Measurements from ENCODE around the gene CACNA2D1.

The CACNA2D1 gene

GRCh38 chr7:82268632-82269031 lies 174.9 kb downstream of the CACNA2D1 start:
- no peak overlapping the region for H3K9ac ChIP-seq (ENCODE audit: low read depth, low read length)
- no peaks in the 10 kb centered on the region for H3K36me3 ChIP-seq (ENCODE audit: insufficient read depth, low read length)
- no peak overlapping the region for H3K4me3 ChIP-seq (ENCODE audit: low read length)
- H3K4me1 ChIP-seq (ENCODE audit: control insufficient read depth, insufficient read depth, low read length), result peaks cover 14% of the 10 kb centered on the region
- peak overlapping the region; percentile 1 for H3K4me2 ChIP-seq (ENCODE audit: low read length)
- H3K27me3 ChIP-seq (ENCODE audit: control insufficient read depth, insufficient read depth, low read length), result no peaks in the 10 kb centered on the region
- no peaks in the 10 kb centered on the region for H3K9me3 ChIP-seq (replicated peaks; ENCODE audit: low read length)

DNA sequence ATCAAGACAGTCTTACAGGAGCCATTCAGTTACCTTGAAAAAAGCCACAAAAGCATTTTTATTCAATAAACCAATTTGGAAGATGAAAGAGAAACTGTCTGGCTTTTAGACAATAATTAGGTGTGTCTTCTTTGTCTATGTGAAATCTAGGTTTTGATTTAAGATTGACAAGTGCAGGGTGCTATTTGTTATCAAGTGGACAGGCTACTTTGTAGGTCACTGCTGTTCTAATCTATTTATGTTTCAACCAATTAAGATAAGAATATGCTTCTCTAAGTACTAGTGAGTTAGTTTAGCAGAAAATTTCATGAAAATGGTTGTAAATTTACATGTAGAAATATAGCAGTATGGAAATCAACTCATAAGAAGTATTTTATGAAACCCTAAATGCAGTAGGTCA lies 177.5 kb downstream of the CACNA2D1 start:
- Histone ChIP-seq H3K9ac (ENCODE audit: low read depth, low read length) (no peak overlapping the region), H3K4me3 (ENCODE audit: low read length) (no peak overlapping the region), H3K27me3 (ENCODE audit: control insufficient read depth, insufficient read depth, low read length) (no peaks in the 10 kb centered on the region), H3K36me3 (ENCODE audit: insufficient read depth, low read length) (no peaks in the 10 kb centered on the region), H3K9me3 (replicated peaks; ENCODE audit: low read length) (no peaks in the 10 kb centered on the region), H3K4me2 (ENCODE audit: low read length) (no peak overlapping the region), H3K4me1 (ENCODE audit: control insufficient read depth, insufficient read depth, low read length) (peaks cover 14% of the 10 kb centered on the region)

DNA sequence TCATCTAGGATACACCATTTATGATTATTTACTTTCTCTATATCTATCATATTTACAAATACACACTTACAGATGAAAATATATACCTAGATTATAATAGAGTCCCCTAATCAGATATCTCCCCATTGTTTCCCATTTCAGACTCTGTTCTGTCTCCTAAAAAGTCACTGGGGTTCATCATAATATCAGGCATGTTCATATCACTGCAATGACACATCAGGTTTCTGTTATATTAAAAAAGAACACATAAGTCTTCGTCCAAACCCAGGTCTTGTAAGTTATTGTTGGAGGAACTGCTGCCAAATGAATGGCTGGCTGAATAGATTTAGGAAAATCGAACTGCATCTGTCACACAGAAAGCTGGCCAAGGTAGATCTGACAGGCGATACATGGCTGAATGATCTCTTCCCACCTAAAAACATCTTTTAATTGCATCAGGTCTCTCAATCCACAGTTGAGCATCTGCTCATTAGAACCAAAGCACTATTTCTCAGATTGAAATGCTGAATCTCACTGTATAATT lies 178.7 kb downstream of the CACNA2D1 start:
- Histone ChIP-seq H3K9ac (ENCODE audit: low read depth, low read length) (no peak overlapping the region), H3K4me2 (ENCODE audit: low read length) (no peak overlapping the region), H3K27me3 (ENCODE audit: control insufficient read depth, insufficient read depth, low read length) (no peaks in the 10 kb centered on the region), H3K4me3 (ENCODE audit: low read length) (no peak overlapping the region), H3K9me3 (replicated peaks; ENCODE audit: low read length) (no peaks in the 10 kb centered on the region), H3K36me3 (ENCODE audit: insufficient read depth, low read length) (no peaks in the 10 kb centered on the region), H3K4me1 (ENCODE audit: control insufficient read depth, insufficient read depth, low read length) (peaks cover 12% of the 10 kb centered on the region)

DNA sequence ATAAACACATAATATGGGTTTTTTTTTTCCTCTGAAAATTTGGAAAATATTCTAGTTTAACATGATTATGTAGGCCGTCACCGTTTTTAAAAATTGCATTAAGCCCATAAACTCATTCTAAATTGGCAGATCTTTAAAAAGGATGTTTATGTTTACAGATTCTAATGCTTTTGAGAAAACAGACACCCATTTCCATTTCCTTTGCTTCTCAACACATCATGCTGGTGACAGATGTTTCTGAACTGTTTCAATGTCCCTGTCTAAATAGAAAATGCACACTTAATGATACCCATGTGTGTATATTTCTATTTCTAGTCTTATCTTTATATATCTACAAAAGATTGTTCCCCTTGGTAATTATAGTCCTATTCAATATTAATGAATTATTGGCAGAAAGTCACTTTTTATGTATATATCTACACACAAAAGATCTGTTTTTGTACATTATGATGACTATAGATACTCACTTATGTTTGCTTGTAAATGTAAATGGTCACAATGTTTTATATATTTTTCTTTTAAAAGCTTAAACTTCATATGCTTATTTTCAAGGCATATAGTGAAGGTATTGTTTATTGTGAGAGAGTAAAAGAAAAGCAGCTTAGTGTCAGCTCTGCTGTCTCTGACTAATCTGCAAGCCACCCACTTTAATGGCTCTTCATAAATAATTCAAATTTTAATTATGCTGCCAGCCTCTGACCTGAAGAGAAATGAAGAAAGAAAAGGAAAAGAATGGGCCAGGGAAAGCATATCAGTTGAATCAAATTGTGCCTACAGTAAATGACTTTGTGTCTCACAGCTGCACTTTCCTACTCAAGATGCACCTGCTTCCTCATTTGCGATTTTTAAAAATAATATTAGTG lies 179.4 kb downstream of the CACNA2D1 start:
- Histone ChIP-seq H3K4me1 (ENCODE audit: control insufficient read depth, insufficient read depth, low read length) (peaks cover 5% of the 10 kb centered on the region), H3K9me3 (replicated peaks; ENCODE audit: low read length) (no peaks in the 10 kb centered on the region), H3K4me3 (ENCODE audit: low read length) (no peak overlapping the region), H3K4me2 (ENCODE audit: low read length) (no peak overlapping the region), H3K9ac (ENCODE audit: low read depth, low read length) (no peak overlapping the region), H3K27me3 (ENCODE audit: control insufficient read depth, insufficient read depth, low read length) (no peaks in the 10 kb centered on the region), H3K36me3 (ENCODE audit: insufficient read depth, low read length) (no peaks in the 10 kb centered on the region)

GRCh38 chr7:82258181-82258580 lies 185.4 kb downstream of the CACNA2D1 start:
- Histone ChIP-seq H3K36me3 (ENCODE audit: insufficient read depth, low read length) (no peaks in the 10 kb centered on the region), H3K9ac (ENCODE audit: low read depth, low read length) (no peak overlapping the region), H3K4me2 (ENCODE audit: low read length) (no peak overlapping the region), H3K27me3 (ENCODE audit: control insufficient read depth, insufficient read depth, low read length) (no peaks in the 10 kb centered on the region), H3K4me3 (ENCODE audit: low read length) (no peak overlapping the region), H3K4me1 (ENCODE audit: control insufficient read depth, insufficient read depth, low read length) (no peaks in the 10 kb centered on the region), H3K9me3 (replicated peaks; ENCODE audit: low read length) (no peaks in the 10 kb centered on the region)

DNA sequence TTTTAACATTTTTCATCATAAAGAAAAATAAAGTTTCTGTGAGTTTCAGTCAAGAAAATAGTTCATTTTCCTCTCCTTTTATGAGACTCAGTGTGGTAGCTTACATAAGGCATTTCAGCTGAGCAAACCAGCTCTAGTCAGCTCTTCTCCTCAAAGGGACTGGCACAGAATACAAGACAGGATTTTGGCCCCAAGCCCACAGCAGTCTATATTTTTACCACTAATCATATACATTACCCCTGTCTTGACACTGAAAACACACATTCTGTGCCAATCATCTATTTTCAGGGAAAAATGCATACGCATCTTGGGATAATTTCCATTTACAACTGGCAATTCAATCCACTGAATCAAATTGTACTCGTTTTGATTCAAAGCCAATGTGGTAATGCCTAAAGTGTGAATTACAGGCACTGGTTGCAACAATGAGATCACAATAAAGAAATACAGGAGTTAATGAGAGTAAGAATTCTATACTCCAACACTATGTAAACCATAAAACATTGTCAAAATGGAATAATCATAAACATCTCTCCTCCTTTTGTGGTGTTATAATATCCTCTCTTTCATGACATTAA lies 186.4 kb downstream of the CACNA2D1 start:
- Histone ChIP-seq H3K36me3 (ENCODE audit: insufficient read depth, low read length) (no peaks in the 10 kb centered on the region), H3K27me3 (ENCODE audit: control insufficient read depth, insufficient read depth, low read length) (no peaks in the 10 kb centered on the region), H3K4me1 (ENCODE audit: control insufficient read depth, insufficient read depth, low read length) (no peaks in the 10 kb centered on the region), H3K4me2 (ENCODE audit: low read length) (no peak overlapping the region), H3K9ac (ENCODE audit: low read depth, low read length) (no peak overlapping the region), H3K4me3 (ENCODE audit: low read length) (no peak overlapping the region), H3K9me3 (replicated peaks; ENCODE audit: low read length) (no peaks in the 10 kb centered on the region)

GRCh38 chr7:82255706-82256105 lies 187.9 kb downstream of the CACNA2D1 start:
- H3K9ac ChIP-seq (ENCODE audit: low read depth, low read length), result no peak overlapping the region
- H3K36me3 ChIP-seq (ENCODE audit: insufficient read depth, low read length), result no peaks in the 10 kb centered on the region
- no peaks in the 10 kb centered on the region for H3K27me3 ChIP-seq (ENCODE audit: control insufficient read depth, insufficient read depth, low read length)
- no peaks in the 10 kb centered on the region for H3K4me1 ChIP-seq (ENCODE audit: control insufficient read depth, insufficient read depth, low read length)
- H3K4me2 ChIP-seq (ENCODE audit: low read length), result no peak overlapping the region
- no peak overlapping the region for H3K4me3 ChIP-seq (ENCODE audit: low read length)
- no peaks in the 10 kb centered on the region for H3K9me3 ChIP-seq (replicated peaks; ENCODE audit: low read length)

DNA sequence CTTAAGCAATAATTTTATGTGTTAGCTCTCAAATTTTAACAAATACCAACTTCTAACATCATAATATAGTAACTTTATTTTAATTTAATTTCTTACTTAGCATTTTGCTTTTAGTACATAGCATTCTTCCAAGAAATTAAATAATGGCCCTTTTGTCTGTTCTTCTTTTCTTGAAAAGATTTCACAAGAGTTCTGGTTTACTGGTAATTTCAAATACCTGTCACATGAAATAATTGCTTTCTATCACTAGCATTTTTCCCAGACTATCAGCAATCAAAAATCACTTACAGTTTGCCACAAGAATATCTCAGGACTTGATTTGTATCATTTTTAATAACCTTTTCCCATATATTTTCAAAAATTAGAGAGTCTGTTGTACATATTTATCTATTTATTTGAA lies 193.0 kb downstream of the CACNA2D1 start:
- peaks cover 18% of the 10 kb centered on the region for H3K4me1 ChIP-seq (ENCODE audit: control insufficient read depth, insufficient read depth, low read length)
- H3K4me2 ChIP-seq (ENCODE audit: low read length), result no peak overlapping the region
- H3K36me3 ChIP-seq (ENCODE audit: insufficient read depth, low read length), result no peaks in the 10 kb centered on the region
- H3K9ac ChIP-seq (ENCODE audit: low read depth, low read length), result no peak overlapping the region
- H3K9me3 ChIP-seq (replicated peaks; ENCODE audit: low read length), result no peaks in the 10 kb centered on the region
- no peak overlapping the region for H3K4me3 ChIP-seq (ENCODE audit: low read length)
- H3K27me3 ChIP-seq (ENCODE audit: control insufficient read depth, insufficient read depth, low read length), result no peaks in the 10 kb centered on the region

GRCh38 chr7:82249979-82250378 lies 193.6 kb downstream of the CACNA2D1 start:
- Histone ChIP-seq H3K36me3 (ENCODE audit: insufficient read depth, low read length) (no peaks in the 10 kb centered on the region), H3K4me3 (ENCODE audit: low read length) (no peak overlapping the region), H3K9me3 (replicated peaks; ENCODE audit: low read length) (no peaks in the 10 kb centered on the region), H3K9ac (ENCODE audit: low read depth, low read length) (no peak overlapping the region), H3K4me2 (ENCODE audit: low read length) (no peak overlapping the region), H3K4me1 (ENCODE audit: control insufficient read depth, insufficient read depth, low read length) (peaks cover 18% of the 10 kb centered on the region), H3K27me3 (ENCODE audit: control insufficient read depth, insufficient read depth, low read length) (no peaks in the 10 kb centered on the region)

DNA sequence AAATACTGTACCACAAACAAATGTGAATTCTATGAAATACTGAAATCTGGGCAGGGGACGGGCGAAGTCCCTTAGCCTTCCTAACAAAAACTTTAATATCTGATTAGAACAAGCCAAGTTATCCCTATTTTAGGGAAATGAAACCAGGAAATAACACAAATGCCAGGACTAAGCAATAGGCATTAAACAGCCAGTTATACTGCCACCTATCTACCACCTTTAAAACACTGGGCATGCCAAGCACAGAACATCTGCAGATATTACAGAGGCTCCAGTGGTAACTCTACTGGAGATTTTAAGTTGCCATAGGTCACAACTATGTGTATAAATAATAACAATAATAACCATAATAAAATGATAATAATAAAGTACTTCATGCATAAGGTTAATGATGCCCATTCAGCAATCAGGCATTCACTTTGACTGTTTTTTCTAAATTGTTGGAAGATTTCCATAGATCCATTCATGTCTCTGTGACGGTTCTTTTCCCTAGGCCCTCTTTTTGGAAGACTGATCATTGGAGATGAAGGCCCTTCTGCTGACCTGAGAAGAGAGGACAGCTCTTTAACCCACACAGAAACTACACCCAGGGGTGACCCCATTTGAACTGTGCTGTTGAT lies 195.7 kb downstream of the CACNA2D1 start:
- no peak overlapping the region for H3K9ac ChIP-seq (ENCODE audit: low read depth, low read length)
- peaks cover 18% of the 10 kb centered on the region for H3K4me1 ChIP-seq (ENCODE audit: control insufficient read depth, insufficient read depth, low read length)
- H3K36me3 ChIP-seq (ENCODE audit: insufficient read depth, low read length), result no peaks in the 10 kb centered on the region
- peak overlapping the region; percentile 30 for H3K4me2 ChIP-seq (ENCODE audit: low read length)
- no peaks in the 10 kb centered on the region for H3K27me3 ChIP-seq (ENCODE audit: control insufficient read depth, insufficient read depth, low read length)
- H3K9me3 ChIP-seq (replicated peaks; ENCODE audit: low read length), result no peaks in the 10 kb centered on the region
- no peak overlapping the region for H3K4me3 ChIP-seq (ENCODE audit: low read length)

DNA sequence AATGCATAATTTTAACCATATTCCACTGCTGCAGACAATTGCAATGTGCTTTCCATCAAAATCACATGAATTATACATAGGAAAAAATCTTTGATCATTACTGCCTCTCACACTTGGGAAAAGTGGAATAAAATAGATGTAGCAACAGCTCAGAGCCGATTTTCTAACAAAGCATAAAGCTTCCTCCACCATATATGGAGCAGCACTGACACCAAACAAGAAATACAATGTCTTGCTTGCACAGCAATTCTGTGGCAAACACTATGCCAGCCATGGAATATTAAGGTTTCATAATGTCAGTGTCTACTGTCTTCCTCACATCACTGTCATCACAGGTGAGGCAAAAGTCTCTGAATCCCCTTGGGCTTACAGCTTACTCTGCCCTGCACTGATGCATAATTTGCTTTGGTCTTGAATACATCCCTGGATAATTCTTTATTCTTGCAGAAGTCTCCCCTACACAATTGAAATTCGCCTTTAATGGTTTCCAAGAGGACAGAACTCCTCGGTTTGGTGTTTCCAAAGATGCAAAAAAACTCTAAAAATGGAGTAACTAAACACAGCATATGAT lies 198.5 kb downstream of the CACNA2D1 start:
- Histone ChIP-seq H3K4me1 (ENCODE audit: control insufficient read depth, insufficient read depth, low read length) (peaks cover 18% of the 10 kb centered on the region), H3K9me3 (replicated peaks; ENCODE audit: low read length) (no peaks in the 10 kb centered on the region), H3K27me3 (ENCODE audit: control insufficient read depth, insufficient read depth, low read length) (no peaks in the 10 kb centered on the region), H3K9ac (ENCODE audit: low read depth, low read length) (no peak overlapping the region), H3K4me3 (ENCODE audit: low read length) (no peak overlapping the region), H3K36me3 (ENCODE audit: insufficient read depth, low read length) (no peaks in the 10 kb centered on the region), H3K4me2 (ENCODE audit: low read length) (no peak overlapping the region)

All from skeletal muscle satellite cell (primary cell).